Measurements from ENCODE around the gene PLEKHH2. TPM values are rescaled to one million over a fixed set of nuclear protein-coding genes. Genes with fewer than 3 reads are reported as not detected.

Gene PLEKHH2
- total RNA-seq, 1 donor from 2014 or later, result 2.1 TPM

DNA sequence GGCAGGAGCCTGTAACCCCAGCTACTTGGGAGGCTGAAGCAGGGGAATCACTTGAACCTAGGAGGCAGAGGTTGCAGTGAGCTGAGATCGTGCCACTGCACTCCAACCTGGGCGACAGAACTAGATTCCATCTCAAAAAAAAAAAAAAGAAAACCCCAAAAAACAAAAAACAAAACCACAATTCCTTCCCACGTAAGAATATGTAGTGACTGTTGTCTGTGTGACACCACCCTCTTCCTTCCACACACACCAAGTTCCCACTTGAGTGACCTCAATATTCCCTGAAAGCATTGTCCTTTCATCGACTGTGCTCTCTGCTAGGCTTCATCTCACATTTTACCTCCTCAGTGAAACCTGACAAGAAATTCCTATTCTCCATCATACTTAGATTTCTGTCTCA is 32.4 kb upstream of the PLEKHH2 start:
- no peaks in the 10 kb centered on the region for H3K9me3 Mint-ChIP-seq
- no peaks in the 10 kb centered on the region for H3K36me3 Mint-ChIP-seq (ENCODE audit: low read depth)
- peaks cover 4% of the 10 kb centered on the region for H3K27me3 Mint-ChIP-seq (ENCODE audit: low read depth)
- H3K4me1 Mint-ChIP-seq, result peaks cover 8% of the 10 kb centered on the region
- TF ChIP-seq CTCF (conservative IDR thresholded peaks at IDR 0.05), result no peak
- H3K4me3 Mint-ChIP-seq, result no peak overlapping the region
- no peak for DNase-seq (ENCODE audit: low read depth, low spot score)
- H3K27ac Mint-ChIP-seq (ENCODE audit: unreplicated experiment), result no peak overlapping the region

DNA sequence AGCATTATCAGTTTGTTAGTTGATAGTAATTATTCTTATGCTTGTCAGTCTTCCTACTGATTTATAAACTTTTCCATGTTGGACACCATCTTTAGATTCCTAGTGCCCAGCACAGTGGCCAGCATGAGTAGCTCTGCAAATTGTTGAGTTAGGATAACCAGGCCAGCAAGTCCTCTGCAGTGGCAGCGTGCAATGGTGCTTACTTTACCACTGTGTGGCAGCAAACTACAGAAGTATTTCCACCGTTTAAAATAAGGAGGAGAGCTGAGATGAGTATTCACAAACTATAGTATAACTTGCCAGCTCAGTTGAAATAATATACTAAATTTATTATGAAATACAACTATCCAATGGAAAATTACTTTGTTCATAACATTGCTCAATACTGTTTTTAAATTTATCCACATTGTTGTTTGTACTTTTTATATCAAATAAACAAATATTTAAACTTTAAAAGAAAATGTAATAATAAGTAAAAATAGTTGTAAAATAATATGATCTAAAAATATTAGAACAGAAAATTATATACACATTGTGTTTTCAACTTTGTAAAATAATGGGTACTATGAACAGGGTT is 31.9 kb upstream of the PLEKHH2 start:
- Mint-ChIP-seq H3K27me3 (ENCODE audit: low read depth) (peaks cover 2% of the 10 kb centered on the region), H3K4me3 (no peak overlapping the region), H3K27ac (ENCODE audit: unreplicated experiment) (no peak overlapping the region), H3K36me3 (ENCODE audit: low read depth) (no peaks in the 10 kb centered on the region), H3K4me1 (peaks cover 8% of the 10 kb centered on the region), H3K9me3 (no peaks in the 10 kb centered on the region)
- TF ChIP-seq CTCF (conservative IDR thresholded peaks at IDR 0.05), result peak; percentile 62
- no peak for DNase-seq (ENCODE audit: low read depth, low spot score)

DNA sequence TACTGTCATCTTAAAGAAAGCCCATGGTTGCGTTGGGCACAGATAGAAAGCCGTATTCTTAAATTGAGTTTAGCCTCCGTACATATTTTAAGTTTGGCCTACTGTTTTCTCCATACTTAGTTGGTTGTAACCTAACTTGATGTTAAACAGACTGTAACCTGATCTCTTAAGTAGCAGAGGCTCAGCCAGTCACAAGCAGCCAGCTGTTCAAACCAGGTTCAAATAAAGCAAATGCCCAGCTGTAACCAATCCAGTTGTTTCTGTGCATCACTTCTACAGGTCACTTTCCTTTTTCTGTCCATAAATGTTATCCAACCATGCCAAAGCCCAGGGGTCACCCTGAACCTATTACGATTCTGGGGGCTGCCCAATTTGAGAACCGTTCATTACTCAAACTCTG is 31.2 kb upstream of the PLEKHH2 start:
- TF ChIP-seq CTCF (conservative IDR thresholded peaks at IDR 0.05), result no peak
- Mint-ChIP-seq H3K27me3 (ENCODE audit: low read depth) (no peaks in the 10 kb centered on the region), H3K4me3 (no peak overlapping the region), H3K4me1 (peaks cover 8% of the 10 kb centered on the region), H3K9me3 (no peaks in the 10 kb centered on the region), H3K36me3 (ENCODE audit: low read depth) (no peaks in the 10 kb centered on the region), H3K27ac (ENCODE audit: unreplicated experiment) (no peak overlapping the region)
- no peak for DNase-seq (ENCODE audit: low read depth, low spot score)

- Mint-ChIP-seq H3K36me3 (ENCODE audit: low read depth) (no peaks in the 10 kb centered on the region), H3K4me3 (no peak overlapping the region), H3K4me1 (peaks cover 11% of the 10 kb centered on the region), H3K9me3 (no peaks in the 10 kb centered on the region), H3K27ac (ENCODE audit: unreplicated experiment) (no peak overlapping the region), H3K27me3 (ENCODE audit: low read depth) (no peaks in the 10 kb centered on the region)
- peak; percentile 33 for DNase-seq (ENCODE audit: low read depth, low spot score)
- TF ChIP-seq CTCF (conservative IDR thresholded peaks at IDR 0.05), result peak; percentile 78
These were observed 27.7 kb upstream of the PLEKHH2 start for GRCh38 chr2:43609290-43609918.

GRCh38 chr2:43610361-43610760 is 26.7 kb upstream of the PLEKHH2 start:
- peaks cover 11% of the 10 kb centered on the region for H3K4me1 Mint-ChIP-seq
- no peaks in the 10 kb centered on the region for H3K36me3 Mint-ChIP-seq (ENCODE audit: low read depth)
- no peak for TF ChIP-seq CTCF (conservative IDR thresholded peaks at IDR 0.05)
- no peak overlapping the region for H3K4me3 Mint-ChIP-seq
- no peak overlapping the region for H3K27ac Mint-ChIP-seq (ENCODE audit: unreplicated experiment)
- H3K27me3 Mint-ChIP-seq (ENCODE audit: low read depth), result no peaks in the 10 kb centered on the region
- DNase-seq (ENCODE audit: low read depth, low spot score), result no peak
- H3K9me3 Mint-ChIP-seq, result no peaks in the 10 kb centered on the region
